Endothelial cell of umbilical vein (primary cell): ENCODE measurements around the gene TTLL5. TPM values are rescaled to one million over a fixed set of nuclear protein-coding genes. Genes with fewer than 3 reads are reported as not detected.

Source experiments
- BruUV-seq: library from RNA; stranded (reverse); fragments of 400-500 nt; replicated peaks from 2 replicates; lab custom pipeline; 2021; lab: Mats Ljungman, UMichigan
- CTCF ChIA-PET: fragments of 300-600, 350-600 bp; sonication (Branson Sonifier 250); formaldehyde crosslinking; loops from one replicate; lab custom pipeline; 2021; ENCODE audit warnings: antibody characterized with exemption, inconsistent platforms; lab: Charles Lee
- POLR2A ChIA-PET: fragments of 300-600, 350-600 bp; sonication (Branson Sonifier 250); formaldehyde crosslinking; loops from one replicate; lab custom pipeline; 2021; ENCODE audit warnings: antibody characterized with exemption, inconsistent platforms; lab: Charles Lee
- DNase-seq: peaks from one replicate; pipeline ENCODE4 v3.0.0-alpha.2; 2011; ENCODE audit warnings: low read depth, low spot score
- FAIRE-seq: peaks from 2 replicates; lab custom pipeline; 2011; peaks lifted over from hg19 to GRCh38; lab: Jason Lieb, UNC
- H2AFZ ChIP-seq: 2 replicates; pipeline ENCODE4 v1.6.0; 2012; ENCODE audit warnings: low read depth, low read length, control low read depth, inconsistent platforms
- H3K27ac ChIP-seq: 2 replicates; pipeline ENCODE4 v1.5.1; 2011; ENCODE audit warnings: low read depth, mild to moderate bottlenecking, control low read depth, low read length, moderate library complexity; ENCODE audit not compliant: insufficient read depth
- H3K27me3 ChIP-seq, 2 experiments: 2 replicates each; pipeline versions ENCODE4 v1.6.0 to v1.6.1; 2011; ENCODE audit warnings: low read length in 2 of 2, mixed read lengths in 1 of 2; ENCODE audit not compliant: control insufficient read depth in 2 of 2, insufficient read depth in 2 of 2
- H3K36me3 ChIP-seq, 2 experiments: 2 replicates in 1 of 2; 3 replicates in 1 of 2; pipeline ENCODE4 v1.5.1; 2011; ENCODE audit warnings: low read length in 2 of 2, mild to moderate bottlenecking in 1 of 2, moderate library complexity in 1 of 2; ENCODE audit not compliant: control insufficient read depth in 2 of 2, insufficient read depth in 2 of 2; ENCODE audit errors: extremely low read depth in 1 of 2
- H3K4me1 ChIP-seq: 3 replicates; pipeline ENCODE4 v1.5.1; 2011; ENCODE audit warnings: mild to moderate bottlenecking, low read length; ENCODE audit not compliant: control insufficient read depth, insufficient read depth; ENCODE audit errors: extremely low read depth
- H3K4me2 ChIP-seq: 2 replicates; pipeline ENCODE4 v1.6.1; 2011; ENCODE audit warnings: low read length, control low read depth, mixed read lengths; ENCODE audit not compliant: insufficient read depth
- H3K4me3 ChIP-seq, 3 experiments: fragments of 200-600 bp in 1 of 3; sonication (generic), shearing (Covaris generic) in 1 of 3; replicated peaks in 1 of 3; 2 replicates each; pipeline ENCODE4 v1.5.1; 2011 to 2016; ENCODE audit warnings: control low read depth in 3 of 3, low read length in 3 of 3, mild to moderate bottlenecking in 2 of 3, inconsistent platforms in 1 of 3, low read depth in 1 of 3, moderate library complexity in 1 of 3; ENCODE audit not compliant: insufficient read depth in 1 of 3
- H3K79me2 ChIP-seq: 2 replicates; pipeline ENCODE4 v1.6.0; 2012; ENCODE audit warnings: low read length, inconsistent platforms; ENCODE audit not compliant: control insufficient read depth, insufficient read depth
- H3K9ac ChIP-seq: replicated peaks from 2 replicates; pipeline ENCODE3; 2011; ENCODE audit warnings: low read length, control low read depth; ENCODE audit not compliant: insufficient read depth; ENCODE audit errors: extremely low read depth
- H3K9me1 ChIP-seq: replicated peaks from 3 replicates; pipeline ENCODE4 v1.6.0; 2011; ENCODE audit warnings: mild to moderate bottlenecking, low read length; ENCODE audit not compliant: control insufficient read depth, insufficient read depth; ENCODE audit errors: extremely low read depth
- H3K9me3 ChIP-seq: replicated peaks from 2 replicates; pipeline ENCODE4 v1.5.1; 2012; ENCODE audit warnings: low read length, inconsistent platforms; ENCODE audit not compliant: control insufficient read depth, insufficient read depth
- H4K20me1 ChIP-seq: replicated peaks from 2 replicates; pipeline ENCODE3; 2011; ENCODE audit warnings: mild to moderate bottlenecking, low read length; ENCODE audit not compliant: control insufficient read depth, insufficient read depth; ENCODE audit errors: extremely low read depth
- CTCF ChIP-seq, 2 donors: IDR thresholded peaks; 1 replicate in 1 of 2; 2 replicates in 1 of 2; pipeline ENCODE4 v1.5.1; 2011; ENCODE audit warnings: low read length in 2 of 2, mild to moderate bottlenecking in 2 of 2, moderate library complexity in 2 of 2, control low read depth in 1 of 2, inconsistent platforms in 1 of 2, low read depth in 1 of 2; ENCODE audit not compliant: insufficient read depth in 1 of 2; ENCODE audit errors: extremely low read depth in 1 of 2
- EZH2 ChIP-seq: IDR thresholded peaks from 2 replicates; pipeline ENCODE4 v1.6.1; 2012; ENCODE audit warnings: borderline replicate concordance, low read depth, mild to moderate bottlenecking, moderate library complexity, low read length, inconsistent platforms; ENCODE audit not compliant: severe bottlenecking
- FOS ChIP-seq: IDR thresholded peaks from 2 replicates; pipeline ENCODE4 v1.6.1; 2011; ENCODE audit warnings: mild to moderate bottlenecking, low read length, moderate library complexity, borderline replicate concordance; ENCODE audit not compliant: insufficient read depth
- GATA2 ChIP-seq: IDR thresholded peaks from 2 replicates; pipeline ENCODE4 v1.7.0; 2011; ENCODE audit warnings: low read depth, mild to moderate bottlenecking, moderate library complexity, mixed read lengths, low read length; ENCODE audit not compliant: insufficient read length, insufficient read depth
- JUN ChIP-seq: IDR thresholded peaks from 2 replicates; pipeline ENCODE4 v1.6.1; 2011; ENCODE audit warnings: borderline replicate concordance, low read depth; ENCODE audit not compliant: insufficient read length, insufficient read depth
- MAX ChIP-seq: IDR thresholded peaks from 2 replicates; pipeline ENCODE4 v1.6.1; 2011; ENCODE audit not compliant: insufficient read depth, insufficient read length
- MYC ChIP-seq: IDR thresholded peaks from one replicate; pipeline ENCODE4 v1.6.1; 2011; ENCODE audit warnings: mild to moderate bottlenecking, low read depth, low read length
- POLR2A ChIP-seq: IDR thresholded peaks from 2 replicates; pipeline ENCODE4 v1.6.1; 2012; ENCODE audit warnings: low read depth, mild to moderate bottlenecking, control low read depth, low read length
- POLR2AphosphoS5 ChIP-seq: IDR thresholded peaks from 2 replicates; pipeline ENCODE4 v1.6.1; 2012; ENCODE audit warnings: low read depth, mild to moderate bottlenecking, control low read depth, low read length, moderate library complexity; ENCODE audit not compliant: insufficient read depth
- dilution Hi-C: fragments of 300-500 bp; cut with MboI; formaldehyde crosslinking; loops from one replicate; pipeline ENCODE4 v1.15.0; 2019; ENCODE audit warnings: low sequenced_read_pairs; ENCODE audit not compliant: extremely low pct_ligation_motif_present
- intact Hi-C: fragments of 100-400 bp; cut with micrococcal nuclease; formaldehyde crosslinking; loops from one replicate; pipeline ENCODE4 v1.10.0; 2022
- polyA plus RNA-seq, 4 experiments: library from polyadenylated mRNA; depleted of rRNA in 3 of 4; stranded (reverse) in 3 of 4; unstranded in 1 of 4; fragments of >200 nt; gene quantifications; 2 replicates each; pipeline versions ENCODE4 v1.2.1 to v1.2.3, GENCODE V29; 2011 to 2012; ENCODE audit warnings: missing spikeins in 1 of 4
- total RNA-seq: library from RNA; stranded (reverse); gene quantifications from 2 replicates; pipeline ENCODE4 v1.2.3, GENCODE V29; 2021

Gene TTLL5
- total and polyA plus RNA-seq, 2 donors (not counting 3 experiments of a cell fraction or from before 2014, with no cell fraction given) = 33.2 to 93.6 TPM

GRCh38 chr14:75726321-75726720 is 65.3 kb downstream of the TTLL5 start:
- no TSS peak for BruUV-seq
- TF ChIP-seq FOS = no peak
- Histone ChIP-seq H3K4me2 (no peak overlapping the region), H3K9me1 (no peaks in the 10 kb centered on the region), H3K9ac (no peak overlapping the region), H3K27me3 (no peaks in the 10 kb centered on the region), H3K36me3 (peaks cover 2 to 7% of the 10 kb centered on the region in 2 experiments), H3K9me3 (no peaks in the 10 kb centered on the region), H2AFZ (no peak overlapping the region), H3K79me2 (no peaks in the 10 kb centered on the region), H3K4me1 (no peaks in the 10 kb centered on the region), H3K4me3 (no peak overlapping the region), H3K27ac (no peak overlapping the region), H4K20me1 (no peaks in the 10 kb centered on the region)
- DNase-seq (no peak), FAIRE-seq (no peak)
- dilution Hi-C loops = no loop called here
- intact Hi-C loops = no loop called here
- POLR2A ChIA-PET = no interaction called here
- CTCF ChIA-PET = interaction anchor here (1.1 to 5.2 kb wide), 3 partner anchors 17 to 256 kb away, joined by 4 to 41 read pairs (median 4); no protein-coding TSS in a partner anchor

- Histone ChIP-seq H3K9ac (no peak overlapping the region), H3K36me3 (peaks cover 2 to 4% of the 10 kb centered on the region in 2 experiments), H4K20me1 (no peaks in the 10 kb centered on the region), H3K4me3 (no peak overlapping the region), H3K27me3 (no peaks in the 10 kb centered on the region), H3K79me2 (no peaks in the 10 kb centered on the region), H3K27ac (no peak overlapping the region), H3K9me3 (no peaks in the 10 kb centered on the region), H2AFZ (no peak overlapping the region), H3K4me2 (no peak overlapping the region), H3K9me1 (no peaks in the 10 kb centered on the region), H3K4me1 (no peaks in the 10 kb centered on the region)
- dilution Hi-C loops (no loop called here), intact Hi-C loops (no loop called here)
- DNase-seq = no peak
- ChIA-PET CTCF (interaction anchor here (1.7 to 5.2 kb wide), 2 partner anchors 18 to 256 kb away, joined by 4 to 41 read pairs; no protein-coding TSS in a partner anchor), POLR2A (no interaction called here)
- FAIRE-seq = no peak
- BruUV-seq = no TSS peak
- TF ChIP-seq POLR2AphosphoS5 = no peak
- TF ChIP-seq JUN = no peak
- no peak for TF ChIP-seq EZH2
- no peak for TF ChIP-seq MYC
- TF ChIP-seq MAX = no peak
- no peak for TF ChIP-seq GATA2
- TF ChIP-seq CTCF (IDR thresholded peaks at IDR 0.05; ENCODE audit: extremely low read depth in 1 of 2, insufficient read depth in 1 of 2, low read depth in 1 of 2, low read length in 2 of 2) = no peak
- TF ChIP-seq FOS = no peak
- TF ChIP-seq POLR2A = no peak
Measured at GRCh38 chr14:75727124-75727523, 66.1 kb downstream of the TTLL5 start.
